Natural killer cell (primary cell): ENCODE results near the gene C3orf20. TPM values are rescaled to one million over a fixed set of nuclear protein-coding genes. Genes with fewer than 3 reads are reported as not detected.

Source experiments
- ATAC-seq, 3 donors: fragments of 150-1000 bp in 2 of 3; fragments of 200-7000 bp in 1 of 3; cut with Tn5 transposase; 1 replicate in 1 of 3; 2 replicates in 2 of 3; pipeline ENCODE4 v1.10.0; 2021; ENCODE audit warnings: mild to moderate bottlenecking in 2 of 3, moderate library complexity in 2 of 3
- DNase-seq, 2 donors: peaks; one replicate each; pipeline versions ENCODE4 v3.0.0 to v3.0.0-alpha.2; 2013 to 2021; ENCODE audit warnings: mixed read lengths in 1 of 2
- H3K27ac ChIP-seq: one replicate; pipeline ENCODE4 v1.5.1; 2013; ENCODE audit warnings: mild to moderate bottlenecking, low read length
- H3K27me3 ChIP-seq: one replicate; pipeline ENCODE4 v1.6.1; 2013; ENCODE audit warnings: low read length; ENCODE audit not compliant: control insufficient read depth, insufficient read depth
- H3K36me3 ChIP-seq: one replicate; pipeline ENCODE4 v1.6.1; 2013; ENCODE audit warnings: low read length; ENCODE audit not compliant: control insufficient read depth, insufficient read depth
- H3K4me1 ChIP-seq: one replicate; pipeline ENCODE4 v1.6.1; 2013; ENCODE audit warnings: low read length; ENCODE audit not compliant: control insufficient read depth, insufficient read depth
- H3K4me3 ChIP-seq: one replicate; pipeline ENCODE4 v1.5.1; 2013; ENCODE audit warnings: low read length
- H3K9me3 ChIP-seq: one replicate; pipeline ENCODE4 v1.6.1; 2013; ENCODE audit warnings: low read length; ENCODE audit not compliant: control insufficient read depth, insufficient read depth
- H3K27ac Mint-ChIP-seq, 2 donors: one replicate each; pipeline ENCODE4 v1.8.0; 2022; ENCODE audit warnings: mild to moderate bottlenecking in 2 of 2, mixed read lengths in 2 of 2, moderate library complexity in 1 of 2
- H3K27me3 Mint-ChIP-seq, 2 donors: one replicate each; pipeline ENCODE4 v1.8.0; 2022; ENCODE audit warnings: low read depth in 2 of 2, mixed read lengths in 2 of 2
- H3K36me3 Mint-ChIP-seq: one replicate; pipeline ENCODE4 v1.8.0; 2022; ENCODE audit warnings: mixed read lengths
- H3K4me1 Mint-ChIP-seq, 2 donors: one replicate each; pipeline ENCODE4 v1.8.0; 2022; ENCODE audit warnings: mixed read lengths in 2 of 2
- H3K4me3 Mint-ChIP-seq: one replicate; pipeline ENCODE4 v1.8.0; 2022; ENCODE audit warnings: mild to moderate bottlenecking, moderate library complexity, mixed read lengths
- H3K9me3 Mint-ChIP-seq, 2 donors: one replicate each; pipeline ENCODE4 v1.8.0; 2022; ENCODE audit warnings: mixed read lengths in 2 of 2
- WGBS: methylation state at CpG from one replicate; pipeline ENCODE4 v1.1.7; 2013; ENCODE audit warnings: missing lambda C conversion rate; ENCODE audit not compliant: insufficient coverage; 5-methylcytosine and 5-hydroxymethylcytosine counted together
- intact Hi-C: fragments of 100-400 bp; cut with micrococcal nuclease; formaldehyde crosslinking; loops from one replicate; pipeline ENCODE4 v1.14.2; 2022
- total RNA-seq, 4 donors: library from RNA; stranded (reverse); fragments of 120-200 nt in 1 of 4; gene quantifications; one replicate each; pipeline versions ENCODE4 v1.2.3 to v1.2.4, GENCODE V29; 2013 to 2022
- TF ChIP-seq, protein P1 (sequence below): fragments of 200-600 bp; IDR thresholded peaks from one replicate; pipeline ENCODE4 v1.8.0; 2022; ENCODE audit warnings: antibody characterized with exemption

The C3orf20 gene
- total RNA-seq: under 1 TPM in 1 of 3 donors, not detected in 2; 0.14 TPM
- 0.27 TPM for total RNA-seq (2013)

DNA sequence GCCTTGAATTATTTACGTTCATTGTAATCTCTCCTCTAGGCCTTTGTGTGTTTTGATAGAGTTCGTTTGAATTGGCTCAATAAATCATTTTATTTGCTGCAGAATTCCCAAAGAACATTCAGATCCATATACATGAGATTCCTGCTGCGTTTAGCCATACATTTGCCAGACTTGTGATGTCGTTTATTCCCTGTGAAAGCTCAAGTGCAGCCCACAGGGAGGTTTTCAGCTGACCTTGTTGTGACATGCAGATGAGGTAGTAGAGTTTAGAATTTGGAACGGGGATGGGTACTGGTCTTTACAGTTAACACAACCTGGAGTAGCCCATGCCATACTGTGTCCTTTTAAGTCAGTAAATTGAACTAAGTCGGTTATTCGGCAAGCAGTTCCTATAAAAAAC lies at the start of gene C3orf20:
TSS of gene C3orf20 (plus strand) at position 301 of the 400 bp plus-strand sequence. CDS start 7,573 bp downstream, outside the sequence.
- no peak within 1 kb of the TSS for H3K27ac ChIP-seq
- no peaks in the 10 kb centered on the region for H3K9me3 ChIP-seq
- Mint-ChIP-seq H3K4me1 (no peaks in the 10 kb centered on the region), H3K27ac (peak within 1 kb of the TSS in 1 of 2 donors; percentile 34), H3K27me3 (no peaks in the 10 kb centered on the region), H3K4me3 (no peak within 1 kb of the TSS), H3K36me3 (peaks cover 1% of the 10 kb centered on the region), H3K9me3 (no peaks in the 10 kb centered on the region)
- DNase-seq (no peak), ATAC-seq (no peak)
- H3K36me3 ChIP-seq: peaks cover 30% of the 10 kb centered on the region
- no peaks in the 10 kb centered on the region for H3K27me3 ChIP-seq
- H3K4me1 ChIP-seq: no peaks in the 10 kb centered on the region
- 91% methylated on average over 7 of the region's 7 CpGs for WGBS
- intact Hi-C loops: no loop called here
- TF ChIP-seq, protein P1, sequence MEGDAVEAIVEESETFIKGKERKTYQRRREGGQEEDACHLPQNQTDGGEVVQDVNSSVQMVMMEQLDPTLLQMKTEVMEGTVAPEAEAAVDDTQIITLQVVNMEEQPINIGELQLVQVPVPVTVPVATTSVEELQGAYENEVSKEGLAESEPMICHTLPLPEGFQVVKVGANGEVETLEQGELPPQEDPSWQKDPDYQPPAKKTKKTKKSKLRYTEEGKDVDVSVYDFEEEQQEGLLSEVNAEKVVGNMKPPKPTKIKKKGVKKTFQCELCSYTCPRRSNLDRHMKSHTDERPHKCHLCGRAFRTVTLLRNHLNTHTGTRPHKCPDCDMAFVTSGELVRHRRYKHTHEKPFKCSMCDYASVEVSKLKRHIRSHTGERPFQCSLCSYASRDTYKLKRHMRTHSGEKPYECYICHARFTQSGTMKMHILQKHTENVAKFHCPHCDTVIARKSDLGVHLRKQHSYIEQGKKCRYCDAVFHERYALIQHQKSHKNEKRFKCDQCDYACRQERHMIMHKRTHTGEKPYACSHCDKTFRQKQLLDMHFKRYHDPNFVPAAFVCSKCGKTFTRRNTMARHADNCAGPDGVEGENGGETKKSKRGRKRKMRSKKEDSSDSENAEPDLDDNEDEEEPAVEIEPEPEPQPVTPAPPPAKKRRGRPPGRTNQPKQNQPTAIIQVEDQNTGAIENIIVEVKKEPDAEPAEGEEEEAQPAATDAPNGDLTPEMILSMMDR: no peak
- H3K4me3 ChIP-seq: no peak within 1 kb of the TSS

DNA sequence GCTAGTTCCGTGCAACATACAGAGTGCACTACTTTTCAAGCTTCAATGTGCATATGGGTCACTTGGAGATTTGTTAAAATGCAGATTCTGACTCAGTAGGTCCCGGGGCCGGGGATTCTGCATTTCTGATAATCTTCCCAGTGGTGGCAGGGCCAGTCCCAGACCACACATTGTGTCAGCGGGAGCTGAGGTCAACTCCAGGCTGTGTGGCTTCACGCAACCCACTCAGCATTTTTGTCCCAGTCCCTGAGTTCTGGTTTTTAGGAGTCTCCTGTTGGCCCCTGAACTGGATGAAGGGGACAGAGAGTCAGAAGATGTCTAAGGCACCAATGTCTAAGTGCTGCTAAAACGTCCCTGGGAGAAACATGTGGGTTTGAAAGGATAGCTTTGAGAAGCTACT lies 49.5 kb upstream of the C3orf20 start:
- no peaks in the 10 kb centered on the region for H3K4me1 Mint-ChIP-seq
- DNase-seq (no peak), ATAC-seq (no peak)
- intact Hi-C loops: no loop called here
- TF ChIP-seq, protein P1: no peak
- H3K27ac Mint-ChIP-seq: no peak overlapping the region
- no peaks in the 10 kb centered on the region for H3K4me1 ChIP-seq
- no peaks in the 10 kb centered on the region for H3K9me3 Mint-ChIP-seq
- 85% methylated on average over 6 of the region's 6 CpGs for WGBS
- H3K9me3 ChIP-seq: no peaks in the 10 kb centered on the region
- H3K36me3 ChIP-seq: no peaks in the 10 kb centered on the region
- H3K36me3 Mint-ChIP-seq: no peaks in the 10 kb centered on the region
- no peak overlapping the region for H3K4me3 Mint-ChIP-seq
- no peaks in the 10 kb centered on the region for H3K27me3 ChIP-seq
- H3K4me3 ChIP-seq: no peak overlapping the region
- H3K27me3 Mint-ChIP-seq: peaks cover 0 to 2% of the 10 kb centered on the region in 2 donors
- no peak overlapping the region for H3K27ac ChIP-seq

DNA sequence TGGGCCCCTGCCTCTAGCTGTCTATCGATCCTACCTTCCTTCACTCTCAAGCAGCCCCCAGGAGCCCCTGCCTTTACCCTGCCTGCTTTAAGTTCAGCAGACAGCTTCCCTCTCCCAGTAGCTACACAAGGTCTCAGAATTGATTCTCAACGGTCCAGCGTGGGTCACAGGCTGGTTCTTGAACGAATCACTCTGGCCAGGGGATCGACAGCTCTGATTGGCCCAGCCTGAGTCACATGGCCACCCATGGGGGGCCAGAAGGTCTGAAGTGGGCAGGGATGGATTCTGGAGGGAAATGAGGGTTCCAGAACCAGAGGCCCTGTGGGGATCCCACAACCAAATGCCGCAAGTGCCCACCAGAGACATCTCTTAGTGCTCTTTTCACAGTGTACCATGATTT lies 47.1 kb upstream of the C3orf20 start:
- 83% methylated on average over 6 of the region's 6 CpGs for WGBS
- H3K4me1 Mint-ChIP-seq: no peaks in the 10 kb centered on the region
- H3K4me3 Mint-ChIP-seq: no peak overlapping the region
- intact Hi-C loops: no loop called here
- Histone ChIP-seq H3K36me3 (no peaks in the 10 kb centered on the region), H3K27ac (no peak overlapping the region), H3K9me3 (no peaks in the 10 kb centered on the region), H3K4me3 (no peak overlapping the region), H3K27me3 (no peaks in the 10 kb centered on the region), H3K4me1 (no peaks in the 10 kb centered on the region)
- DNase-seq: no peak
- no peaks in the 10 kb centered on the region for H3K9me3 Mint-ChIP-seq
- H3K36me3 Mint-ChIP-seq: no peaks in the 10 kb centered on the region
- H3K27me3 Mint-ChIP-seq: peaks cover 6 to 11% of the 10 kb centered on the region in 2 donors
- ATAC-seq: no peak
- H3K27ac Mint-ChIP-seq: no peak overlapping the region
- TF ChIP-seq, protein P1: no peak

DNA sequence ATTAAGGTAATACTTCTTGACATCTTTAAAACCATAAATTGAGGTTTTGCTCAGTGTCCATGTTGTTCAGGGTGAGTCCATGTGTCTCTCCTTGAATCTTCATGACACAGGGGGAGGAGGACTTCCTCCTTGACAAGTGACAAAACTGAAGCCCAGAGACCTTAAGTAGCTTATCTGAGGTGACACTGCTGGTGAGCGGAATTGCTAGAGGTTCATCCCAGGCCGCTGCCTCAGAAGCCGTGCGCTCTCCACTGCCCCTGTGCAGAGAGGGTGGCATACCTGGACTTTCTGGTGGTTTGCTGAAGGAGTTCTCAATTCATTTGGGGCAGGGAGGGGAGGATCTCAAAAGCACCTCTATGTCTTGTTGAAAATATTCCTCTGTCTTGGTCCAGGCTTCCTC lies 46.5 kb upstream of the C3orf20 start:
- no peaks in the 10 kb centered on the region for H3K9me3 ChIP-seq
- H3K27me3 ChIP-seq: no peaks in the 10 kb centered on the region
- Mint-ChIP-seq H3K4me3 (no peak overlapping the region), H3K27ac (no peak overlapping the region), H3K36me3 (no peaks in the 10 kb centered on the region), H3K4me1 (no peaks in the 10 kb centered on the region), H3K9me3 (no peaks in the 10 kb centered on the region), H3K27me3 (peaks cover 7 to 11% of the 10 kb centered on the region in 2 donors)
- H3K4me1 ChIP-seq: no peaks in the 10 kb centered on the region
- TF ChIP-seq, protein P1: no peak
- intact Hi-C loops: no loop called here
- no peak overlapping the region for H3K27ac ChIP-seq
- no peak for ATAC-seq
- no peak overlapping the region for H3K4me3 ChIP-seq
- DNase-seq: no peak
- no peaks in the 10 kb centered on the region for H3K36me3 ChIP-seq
- 79% methylated on average over 4 of the region's 4 CpGs for WGBS
